ENCODE data around the gene CCDC183.

DNA sequence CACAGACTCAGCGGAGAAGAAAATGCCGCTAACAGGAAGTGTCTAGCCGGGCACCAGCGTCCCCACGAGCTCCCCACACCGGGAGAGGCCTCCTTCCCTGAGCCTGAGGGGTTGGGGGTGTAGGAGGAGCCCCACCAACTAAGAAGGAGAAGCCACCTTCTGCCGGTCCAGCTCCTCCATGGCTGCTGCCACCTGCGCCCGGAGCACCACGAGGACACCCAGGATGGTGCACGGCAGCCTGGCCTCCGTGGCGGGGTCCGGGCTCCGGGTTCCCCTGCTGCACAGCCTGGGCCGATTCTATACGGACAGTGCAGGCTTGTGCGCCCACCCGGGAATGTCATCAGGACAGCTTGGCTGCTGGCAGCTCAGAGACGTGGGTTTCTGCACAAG lies 38.4 kb upstream of the CCDC183 start:
- TF ChIP-seq EZH2 (optimal IDR thresholded peaks at IDR 0.05; ENCODE audit: low read depth, low read length) = no peak
- TF ChIP-seq, protein P1, sequence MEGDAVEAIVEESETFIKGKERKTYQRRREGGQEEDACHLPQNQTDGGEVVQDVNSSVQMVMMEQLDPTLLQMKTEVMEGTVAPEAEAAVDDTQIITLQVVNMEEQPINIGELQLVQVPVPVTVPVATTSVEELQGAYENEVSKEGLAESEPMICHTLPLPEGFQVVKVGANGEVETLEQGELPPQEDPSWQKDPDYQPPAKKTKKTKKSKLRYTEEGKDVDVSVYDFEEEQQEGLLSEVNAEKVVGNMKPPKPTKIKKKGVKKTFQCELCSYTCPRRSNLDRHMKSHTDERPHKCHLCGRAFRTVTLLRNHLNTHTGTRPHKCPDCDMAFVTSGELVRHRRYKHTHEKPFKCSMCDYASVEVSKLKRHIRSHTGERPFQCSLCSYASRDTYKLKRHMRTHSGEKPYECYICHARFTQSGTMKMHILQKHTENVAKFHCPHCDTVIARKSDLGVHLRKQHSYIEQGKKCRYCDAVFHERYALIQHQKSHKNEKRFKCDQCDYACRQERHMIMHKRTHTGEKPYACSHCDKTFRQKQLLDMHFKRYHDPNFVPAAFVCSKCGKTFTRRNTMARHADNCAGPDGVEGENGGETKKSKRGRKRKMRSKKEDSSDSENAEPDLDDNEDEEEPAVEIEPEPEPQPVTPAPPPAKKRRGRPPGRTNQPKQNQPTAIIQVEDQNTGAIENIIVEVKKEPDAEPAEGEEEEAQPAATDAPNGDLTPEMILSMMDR (IDR thresholded peaks at IDR 0.05; ENCODE audit: low read length) = no peak
- TF ChIP-seq EZH2phosphoT487 (IDR thresholded peaks at IDR 0.05; ENCODE audit: low read length) = no peak
